LHCN-M2 (cell line): ENCODE data around the gene CDCA7. TPM values are rescaled to one million over a fixed set of nuclear protein-coding genes. Genes with fewer than 3 reads are reported as not detected.
"Not testable (repeated sequence)": the region's sequence is repeated elsewhere in the genome, so short reads cannot be mapped to it uniquely, and the experiment has no call there.

Experiments used
- DNase-seq: peaks from one replicate; pipeline ENCODE4 v3.0.0-alpha.2; 2012; ENCODE audit warnings: low read depth
- polyA plus RNA-seq: library from polyadenylated mRNA; unstranded; fragments of >200 nt; gene quantifications from one replicate; pipeline ENCODE4 v1.2.1, GENCODE V29; 2012; ENCODE audit warnings: missing spikeins
- total RNA-seq: library from RNA; depleted of rRNA; stranded (reverse); fragments of >200 nt; gene quantifications from 2 replicates; pipeline ENCODE4 v1.2.3, GENCODE V29; 2014; rRNA removed

CDCA7 gene
- total RNA-seq: 14.1 and 16.3 TPM in 2 replicates
- polyA plus RNA-seq: 4.3 TPM

GRCh38 chr2:173354582-173355131 is at the start of gene CDCA7:
CDCA7 (plus strand) TSS chr2:173354872; CDS start chr2:173354964, 92 bp downstream.
- DNase-seq: peak; percentile 56

GRCh38 chr2:173305303-173305702 is 49.4 kb upstream of the CDCA7 start:
- no peak for DNase-seq

- no peak for DNase-seq
Observed at GRCh38 chr2:173307293-173307692, 47.4 kb upstream of the CDCA7 start.

GRCh38 chr2:173309370-173309769 is 45.3 kb upstream of the CDCA7 start:
- DNase-seq: not testable (repeated sequence)

- no peak for DNase-seq
Observed at GRCh38 chr2:173311844-173312606, 42.6 kb upstream of the CDCA7 start.

GRCh38 chr2:173323371-173323770 is 31.3 kb upstream of the CDCA7 start:
- peak; percentile 6 for DNase-seq

GRCh38 chr2:173326806-173327205 is 27.9 kb upstream of the CDCA7 start:
- no peak for DNase-seq

GRCh38 chr2:173327421-173327820 is 27.3 kb upstream of the CDCA7 start:
- no peak for DNase-seq

- not testable (repeated sequence) for DNase-seq
Observed at GRCh38 chr2:173333003-173333402, 21.7 kb upstream of the CDCA7 start.

- DNase-seq: no peak
Observed at GRCh38 chr2:173339807-173340206, 14.9 kb upstream of the CDCA7 start.

- DNase-seq: no peak
Observed at GRCh38 chr2:173343921-173344320, 10.8 kb upstream of the CDCA7 start.

- DNase-seq: no peak
Observed at GRCh38 chr2:173346035-173346434, 8.6 kb upstream of the CDCA7 start.

- no peak for DNase-seq
Observed at GRCh38 chr2:173347305-173348168, 7.1 kb upstream of the CDCA7 start.

- DNase-seq: peak; percentile 44
Observed at GRCh38 chr2:173349287-173349686, 5.4 kb upstream of the CDCA7 start.

GRCh38 chr2:173350383-173350782 is 4.3 kb upstream of the CDCA7 start:
- DNase-seq: no peak

GRCh38 chr2:173351879-173352278 is 2.8 kb upstream of the CDCA7 start:
- no peak for DNase-seq

- no peak for DNase-seq
Observed at GRCh38 chr2:173353556-173353955, 1.1 kb upstream of the CDCA7 start.

GRCh38 chr2:173354073-173354581 is 545 bp upstream of the CDCA7 start:
- DNase-seq: no peak

- peak; percentile 53 for DNase-seq
Observed at GRCh38 chr2:173355132-173355865, 627 bp downstream of the CDCA7 start.

- no peak for DNase-seq
Observed at GRCh38 chr2:173355866-173356508, 1.3 kb downstream of the CDCA7 start.

- DNase-seq: no peak
Observed at GRCh38 chr2:173357346-173357745, 2.7 kb downstream of the CDCA7 start.
